Measurements from ENCODE around the gene GRIPAP1.

GRIPAP1 gene

GRCh38 chrX:48957827-48958634 lies 44.0 kb downstream of the GRIPAP1 start:
- DNase-seq: peak; percentile 85

- peak; percentile 65 for DNase-seq
Measured at GRCh38 chrX:48957477-48957826, 44.6 kb downstream of the GRIPAP1 start, which contains the start of gene OTUD5. Gene OTUD5 (minus strand): TSS chrX:48957607. CDS start chrX:48957570, 37 bp downstream.

DNA sequence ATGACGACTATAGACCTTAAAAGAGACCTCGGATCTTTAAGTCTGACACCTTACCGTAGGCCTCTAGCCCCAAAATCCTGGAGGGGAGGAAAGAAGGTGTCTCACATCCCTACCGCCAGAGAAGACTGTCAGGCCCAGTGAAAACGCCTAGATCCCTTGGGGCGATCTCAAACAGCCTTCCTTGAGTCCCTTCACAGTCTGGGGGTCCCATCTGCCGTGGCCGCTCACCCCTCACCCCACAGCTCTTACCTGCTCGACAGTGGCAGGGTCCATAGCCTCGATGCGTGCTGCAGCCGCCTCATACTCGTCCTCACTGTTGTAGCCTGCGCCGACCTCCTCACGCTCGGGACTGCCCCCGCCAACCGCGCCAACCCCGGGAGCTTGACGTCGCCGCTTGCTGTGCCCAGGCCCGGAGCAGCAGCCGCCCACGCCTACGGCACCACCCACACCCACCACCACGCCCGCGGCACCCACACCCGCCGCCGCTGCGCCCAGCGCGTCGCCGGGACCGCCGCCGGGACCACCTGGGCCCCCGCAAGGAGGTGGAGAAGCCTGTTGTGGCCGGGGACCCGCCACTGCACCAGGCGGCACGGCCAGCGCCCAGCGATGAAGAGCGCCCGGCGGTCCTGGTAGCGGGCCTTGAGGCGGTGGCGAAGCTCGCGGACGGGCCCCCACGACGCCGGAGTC lies 45.2 kb downstream of the GRIPAP1 start:
- DNase-seq: peak; percentile 56

DNA sequence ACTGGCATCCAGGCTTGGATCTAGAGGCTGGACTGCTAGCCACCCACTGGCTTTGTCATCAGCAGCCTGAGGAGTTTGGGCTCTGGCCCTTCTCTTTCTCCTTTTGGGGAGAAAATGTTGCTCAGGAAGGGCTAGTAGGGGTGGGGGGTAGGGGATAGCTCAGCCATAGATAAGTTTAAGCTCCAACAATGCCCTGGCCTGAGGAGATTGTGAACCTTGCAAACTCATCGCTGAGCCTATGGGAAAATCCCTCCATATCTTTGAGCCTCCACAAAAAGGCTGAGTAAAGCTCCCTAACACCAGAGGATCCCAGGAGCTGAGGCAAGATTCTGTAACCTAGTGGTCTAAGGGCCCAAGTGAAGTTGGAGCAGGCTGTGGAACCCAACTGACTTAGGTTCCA lies 53.5 kb downstream of the GRIPAP1 start:
- no peak for DNase-seq

DNA sequence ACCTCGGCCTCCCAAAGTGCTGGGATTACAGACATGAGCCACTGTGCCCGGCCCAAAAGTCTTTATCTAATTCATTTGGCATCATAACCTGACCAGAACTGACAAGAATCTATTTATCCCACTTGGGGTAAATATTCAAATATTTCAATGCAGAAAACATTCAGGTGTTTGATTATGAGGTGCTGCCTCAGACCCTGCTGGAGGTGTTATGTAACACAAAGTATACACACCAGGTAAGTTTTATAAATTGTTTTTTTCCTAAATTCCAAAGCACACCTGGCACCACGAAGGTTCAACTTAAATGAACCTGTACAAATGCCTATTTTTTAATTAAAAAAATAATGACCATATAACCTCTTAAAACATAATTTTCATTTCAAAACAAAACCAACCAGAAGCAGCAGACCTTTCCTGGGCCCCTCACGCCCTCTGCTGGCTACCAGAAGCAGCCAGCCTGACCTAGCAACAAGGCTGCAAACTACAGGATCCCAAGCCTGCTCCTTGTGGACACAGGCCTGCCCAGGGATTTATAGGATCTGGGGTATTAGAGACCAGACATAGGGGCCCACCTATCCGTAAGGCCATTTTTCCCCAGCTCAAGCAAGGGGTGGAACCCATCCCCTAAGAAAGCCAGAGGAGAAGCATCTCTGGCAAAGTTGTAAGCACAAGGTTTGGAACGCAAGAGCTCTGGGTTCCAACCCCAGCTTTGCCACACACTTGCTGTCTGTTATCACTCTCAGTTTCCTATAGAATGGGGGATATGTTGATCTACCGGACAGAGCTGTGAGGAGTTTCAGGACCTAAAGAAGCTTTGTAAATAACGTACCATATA lies 56.3 kb downstream of the GRIPAP1 start:
- peak; percentile 35 for DNase-seq

- no peak for DNase-seq
Measured at GRCh38 chrX:48942895-48943294, 59.2 kb downstream of the GRIPAP1 start.

DNA sequence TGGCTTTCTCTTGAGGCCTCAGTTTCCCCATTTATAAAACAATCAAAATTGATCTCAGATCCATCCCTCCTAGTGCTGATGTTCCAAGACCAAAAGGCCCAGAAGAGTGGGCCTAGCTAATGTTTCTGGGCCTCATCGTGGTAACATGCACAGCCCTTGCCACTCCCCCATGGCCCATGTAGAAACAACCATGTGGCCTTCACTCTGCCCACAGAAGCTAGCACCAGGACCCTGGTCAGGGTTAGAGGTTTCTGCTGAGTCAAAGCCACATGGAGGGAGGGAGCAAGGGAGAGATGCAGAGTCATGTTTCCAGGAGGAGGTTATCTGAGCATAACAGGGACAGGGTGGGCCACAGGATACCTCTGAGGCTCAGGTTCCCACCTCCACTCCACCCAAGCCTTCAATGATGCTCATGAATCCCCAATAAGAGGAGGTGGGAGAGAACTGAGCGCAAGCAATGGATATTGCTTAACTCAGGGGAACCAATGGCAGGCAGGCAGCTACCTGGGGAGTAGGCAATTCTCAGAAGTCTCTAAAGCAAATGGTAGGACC lies 61.6 kb downstream of the GRIPAP1 start:
- no peak for DNase-seq

- DNase-seq: no peak
Measured at GRCh38 chrX:48939524-48940228, 62.4 kb downstream of the GRIPAP1 start.

DNA sequence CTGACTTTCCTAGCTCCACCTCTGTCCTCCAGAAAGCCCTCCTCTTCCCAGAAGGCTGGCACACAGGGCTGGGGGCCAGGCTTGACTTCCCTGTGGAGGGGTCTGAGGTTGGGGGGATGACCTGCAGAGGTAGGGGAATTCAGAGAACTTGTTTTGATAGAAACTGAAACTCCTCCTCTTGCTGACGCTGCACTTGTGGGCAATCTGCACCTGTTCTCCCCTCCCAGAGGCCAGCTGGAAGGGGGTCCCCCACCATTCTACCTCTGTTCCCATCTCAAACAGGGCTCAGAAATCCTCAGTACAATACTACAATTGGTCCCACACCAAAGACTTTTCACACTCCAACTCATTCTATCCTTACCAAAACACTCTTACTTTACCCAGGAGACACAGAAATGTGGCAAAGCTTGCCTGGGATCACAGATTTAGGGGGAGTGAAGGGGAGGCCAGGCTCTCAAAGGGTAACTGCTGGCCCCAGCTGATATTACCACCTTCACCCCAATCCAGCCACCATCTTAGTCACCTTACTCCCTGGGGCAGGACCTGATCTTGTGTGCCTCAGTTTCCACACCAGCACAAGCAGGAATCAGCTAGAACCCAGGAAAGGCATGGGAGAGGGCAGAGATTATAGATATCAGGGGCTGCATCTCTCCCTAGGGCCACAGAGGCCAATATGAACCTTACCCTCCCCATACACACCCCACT lies 63.2 kb downstream of the GRIPAP1 start:
- DNase-seq: peak; percentile 50

GRCh38 chrX:48937054-48937907 lies 64.8 kb downstream of the GRIPAP1 start:
- DNase-seq: peak; percentile 73

DNA sequence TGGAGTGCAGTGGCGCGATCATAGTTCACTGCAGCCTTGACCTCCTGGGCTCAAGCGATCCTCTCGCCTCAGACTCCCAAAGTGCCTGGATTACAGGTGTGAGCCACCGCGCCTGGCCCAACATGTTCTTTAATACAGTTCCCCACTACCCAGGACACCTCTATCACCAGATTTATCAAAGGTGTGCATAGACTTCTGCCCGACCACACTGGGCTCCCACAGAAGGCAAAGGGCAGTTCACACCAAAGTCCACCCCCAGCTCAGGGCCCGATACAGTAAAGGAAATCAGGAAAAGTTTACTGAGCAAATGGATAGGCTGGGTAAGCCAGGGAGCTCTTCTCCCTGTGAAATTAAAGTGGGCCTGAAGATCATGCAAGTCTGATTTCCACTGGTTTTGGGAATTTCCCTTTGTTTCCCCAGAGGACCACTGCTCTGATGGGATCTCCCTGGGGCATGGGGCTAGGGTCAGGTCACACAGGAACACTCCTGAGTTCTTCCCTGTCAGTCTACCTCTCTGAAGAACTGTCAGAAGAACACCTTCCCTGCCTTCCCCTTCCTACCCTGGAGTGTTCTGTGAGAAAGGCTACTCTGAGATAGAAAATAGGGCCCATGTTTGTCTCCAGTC lies 65.5 kb downstream of the GRIPAP1 start:
- DNase-seq: no peak

DNA sequence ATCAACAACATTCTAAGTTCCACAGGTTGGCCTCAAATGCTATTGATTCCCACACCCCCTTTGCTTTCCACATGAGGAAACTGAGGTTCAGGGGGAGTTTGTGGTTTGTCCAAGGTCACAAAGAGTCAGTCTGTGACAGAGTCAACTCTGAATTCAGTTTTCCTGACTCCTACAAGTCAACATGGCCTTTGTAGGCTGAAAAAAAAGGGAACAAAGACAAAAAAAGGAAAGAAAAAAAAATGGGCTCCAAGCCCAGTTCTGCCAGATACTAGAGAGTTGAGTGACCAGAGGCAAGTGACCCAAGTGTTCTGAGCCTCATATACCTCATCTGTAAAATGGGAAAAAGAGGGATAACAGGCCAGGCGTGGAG lies 66.8 kb downstream of the GRIPAP1 start:
- DNase-seq: no peak

DNA sequence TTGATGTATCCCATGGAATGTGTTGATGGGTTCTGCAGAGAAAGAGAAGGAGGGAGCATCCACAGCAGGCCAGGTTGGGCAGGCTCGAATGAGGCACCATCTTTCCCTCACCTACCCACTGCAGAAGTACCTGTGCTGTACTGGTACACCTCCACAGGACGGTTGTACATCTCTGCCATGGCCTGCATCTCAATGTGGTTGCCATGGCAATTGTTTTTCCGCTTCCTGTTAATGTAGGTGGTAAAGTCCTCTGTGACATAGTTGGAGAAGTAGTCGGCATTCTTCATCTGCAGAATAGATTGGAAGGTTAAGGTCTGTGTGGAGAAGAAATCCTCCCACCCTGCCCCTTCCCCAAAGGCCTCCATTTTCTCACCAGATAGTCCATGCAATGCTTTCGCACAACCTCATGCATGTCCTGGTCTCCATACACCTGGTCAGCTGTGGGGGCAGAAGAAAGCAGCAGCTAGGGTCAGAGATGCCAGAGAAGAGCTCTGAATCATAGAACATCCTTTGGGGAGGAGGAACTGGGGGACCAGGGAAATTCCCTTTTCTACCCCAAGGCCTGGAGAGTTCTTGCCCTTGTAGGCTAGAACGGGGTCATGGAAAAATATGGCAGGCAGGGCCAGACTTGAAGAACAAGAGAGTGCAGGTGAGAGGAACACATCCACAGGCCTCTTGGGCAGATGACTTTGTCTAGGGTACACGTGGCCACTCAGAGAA lies 67.3 kb downstream of the GRIPAP1 start:
- DNase-seq: no peak

- no peak for DNase-seq
Measured at GRCh38 chrX:48933757-48934156, 68.3 kb downstream of the GRIPAP1 start.

DNA sequence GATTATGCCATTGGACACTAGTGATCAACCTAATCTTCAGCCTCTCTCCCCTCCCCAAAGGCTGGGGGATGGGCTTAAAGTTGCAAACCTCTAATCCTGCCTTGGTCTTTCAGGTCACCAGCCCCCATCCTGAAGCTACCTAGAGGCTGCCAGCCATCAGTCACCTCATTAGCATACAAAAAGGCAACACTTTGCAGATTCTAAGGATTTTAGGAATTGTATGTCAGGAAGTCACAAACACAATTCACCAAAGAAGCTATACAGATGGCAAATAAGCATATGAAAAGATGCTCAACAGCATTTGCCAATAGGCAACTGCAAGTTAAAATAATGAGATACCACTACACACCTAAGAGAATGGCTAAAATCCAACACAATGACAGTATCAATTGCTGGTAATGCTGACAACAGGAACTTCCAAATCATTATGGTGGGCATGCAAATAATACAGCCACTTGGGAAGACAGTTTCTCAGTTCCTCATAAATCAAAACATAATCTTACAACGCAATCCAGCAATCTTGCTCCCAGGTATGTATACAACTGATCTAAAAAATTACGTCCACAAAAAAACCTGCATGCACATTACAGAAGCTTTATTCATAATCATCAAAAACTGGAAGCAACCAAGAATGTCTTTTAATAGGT lies 74.2 kb downstream of the GRIPAP1 start:
- no peak for DNase-seq

GRCh38 chrX:48927123-48927522 lies 74.9 kb downstream of the GRIPAP1 start:
- DNase-seq: no peak

GRCh38 chrX:48924270-48924669 lies 77.8 kb downstream of the GRIPAP1 start:
- no peak for DNase-seq

DNA sequence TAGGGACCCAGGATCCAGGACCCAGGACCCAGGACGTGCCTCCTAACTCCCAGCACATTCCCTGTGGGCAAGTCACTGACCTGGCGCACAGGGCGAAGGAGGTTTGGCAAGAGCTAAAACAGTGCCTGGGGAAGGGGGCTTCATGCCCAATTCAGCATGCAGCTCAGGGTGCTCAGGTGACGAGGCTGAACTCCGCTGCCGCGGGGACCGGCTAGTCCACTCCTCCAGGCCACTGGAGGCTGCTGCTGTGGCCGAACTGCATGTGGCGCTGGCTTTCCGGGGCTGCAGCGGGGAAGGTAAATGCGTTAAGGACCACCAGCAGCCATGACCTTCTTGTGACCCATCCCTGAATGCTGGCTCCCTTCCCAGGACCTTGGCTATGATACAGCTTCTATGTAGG lies 78.3 kb downstream of the GRIPAP1 start:
- no peak for DNase-seq

Data from stimulated activated CD4-positive, alpha-beta T cell treated with anti-CD3 and anti-CD28 coated beads, Interleukin-12 subunit alpha, Interleukin-12 subunit beta, amount 100 ng/mL, for 4 hours (primary cell).